A549 (cell line): ENCODE data around the gene ZNF146. TPM values are rescaled to one million over a fixed set of nuclear protein-coding genes. Genes with fewer than 3 reads are reported as not detected.

Source experiments
- ATAC-seq, 2 experiments: fragments of 200-7000 bp in 1 of 2; fragments of >200 bp in 1 of 2; cut with Nextera tagmentation in 1 of 2; cut with Tn5 transposase in 1 of 2; 3 replicates each; pipeline versions ENCODE4 v1.8.0 to v1.9.1; 2018 to 2020; ENCODE audit warnings: mild to moderate bottlenecking in 1 of 2, moderate library complexity in 1 of 2
- CTCF ChIA-PET: fragments of 300-600 bp; sonication (Branson Sonifier 250); formaldehyde crosslinking; extraction: SDS; loops from one replicate; lab custom pipeline; 2021; ENCODE audit warnings: antibody characterized with exemption, inconsistent platforms; lab: Yijun Ruan, JAX
- POLR2A ChIA-PET: fragments of 350-600 bp; formaldehyde crosslinking; extraction: SDS; loops from one replicate; lab custom pipeline; 2021; ENCODE audit warnings: antibody characterized with exemption, inconsistent platforms; lab: Yijun Ruan, JAX
- DNase-seq, 2 experiments: peaks; one replicate each; pipeline versions ENCODE4 v3.0.0 to v3.0.0-alpha.2; 2011 to 2016; ENCODE audit warnings: low read depth in 1 of 2, low spot score in 1 of 2
- FAIRE-seq: peaks from 2 replicates; lab custom pipeline; 2011; peaks lifted over from hg19 to GRCh38; lab: Jason Lieb, UNC
- H3K27ac ChIP-seq, 2 experiments: fragments of >200 bp; sonication (Bioruptor Twin); formaldehyde crosslinking; 3 replicates each; pipeline ENCODE4 v1.5.1; 2016 to 2017
- H3K4me1 ChIP-seq: fragments of >200 bp; sonication (Bioruptor Twin); formaldehyde crosslinking; 3 replicates; pipeline ENCODE4 v1.6.1; 2016
- H3K4me2 ChIP-seq: fragments of >200 bp; sonication (Bioruptor Twin); formaldehyde crosslinking; 3 replicates; pipeline ENCODE4 v1.6.1; 2016
- H3K4me3 ChIP-seq: fragments of >200 bp; sonication (Bioruptor Twin); formaldehyde crosslinking; 3 replicates; pipeline ENCODE4 v1.5.1; 2016
- H3K9me3 ChIP-seq: fragments of >200 bp; sonication (Bioruptor Twin); formaldehyde crosslinking; 3 replicates; pipeline ENCODE4 v1.6.1; 2016
- CEBPB ChIP-seq, 2 experiments: fragments of >200 bp in 1 of 2; sonication (Bioruptor Twin) in 1 of 2; formaldehyde crosslinking in 1 of 2; IDR thresholded peaks; 2 replicates each; pipeline ENCODE4 v1.6.1; 2012 to 2016
- CHD4 ChIP-seq: fragments of 200-600 bp; sonication (generic); IDR thresholded peaks from 2 replicates; pipeline ENCODE4 v1.6.1; 2016; ENCODE audit warnings: antibody characterized with exemption, mild to moderate bottlenecking, borderline replicate concordance
- CTCF ChIP-seq: fragments of >200 bp; sonication (Bioruptor Twin); formaldehyde crosslinking; IDR thresholded peaks from 3 replicates; pipeline ENCODE4 v1.5.1; 2016
- E2F6 ChIP-seq: IDR thresholded peaks from 2 replicates; pipeline ENCODE4 v1.6.1; 2012; ENCODE audit warnings: low read depth, borderline replicate concordance
- EHF ChIP-seq: fragments of 250-450 bp; sonication (Bioruptor Pico); IDR thresholded peaks from 2 replicates; pipeline ENCODE4 v1.5.0; 2020; ENCODE audit warnings: mild to moderate bottlenecking
- ELK1 ChIP-seq: fragments of 150-350 bp; IDR thresholded peaks from 2 replicates; pipeline ENCODE4 v1.6.1; 2014; ENCODE audit warnings: low read depth, mild to moderate bottlenecking, low read length
- EP300 ChIP-seq, 2 experiments: fragments of >200 bp; sonication (Bioruptor Twin); formaldehyde crosslinking; IDR thresholded peaks; 2 replicates in 1 of 2; 3 replicates in 1 of 2; pipeline ENCODE4 v1.6.1; 2016 to 2017
- FOSB ChIP-seq: fragments of 250-450 bp; sonication (Bioruptor Pico); IDR thresholded peaks from 2 replicates; pipeline ENCODE4 v1.5.0; 2020; ENCODE audit warnings: mild to moderate bottlenecking, moderate library complexity
- FOSL2 ChIP-seq, 2 experiments: fragments of 450-650 bp in 1 of 2; fragments of >200 bp in 1 of 2; sonication (Bioruptor Twin) in 1 of 2; formaldehyde crosslinking; IDR thresholded peaks; 2 replicates each; pipeline versions ENCODE4 v1.5.0 to v1.6.1; 2016 to 2020; ENCODE audit warnings: mild to moderate bottlenecking in 1 of 2, moderate library complexity in 1 of 2
- HEYL ChIP-seq: fragments of 250-450 bp; sonication (Bioruptor Pico); IDR thresholded peaks from 2 replicates; pipeline ENCODE4 v1.8.0; 2021; ENCODE audit warnings: mild to moderate bottlenecking, moderate library complexity
- JUNB ChIP-seq: fragments of >200 bp; sonication (Bioruptor Twin); formaldehyde crosslinking; IDR thresholded peaks from 2 replicates; pipeline ENCODE4 v1.6.1; 2016
- KDM5A ChIP-seq: fragments of 200-600 bp; sonication (generic); IDR thresholded peaks from 2 replicates; pipeline ENCODE4 v1.6.1; 2016; ENCODE audit warnings: antibody characterized with exemption, mild to moderate bottlenecking
- MAZ ChIP-seq: fragments of 150-350 bp; IDR thresholded peaks from 2 replicates; pipeline ENCODE4 v1.6.1; 2014; ENCODE audit warnings: antibody characterized with exemption, low read depth, low read length, borderline replicate concordance
- NPAS2 ChIP-seq: fragments of 250-450 bp; sonication (Bioruptor Pico); IDR thresholded peaks from 2 replicates; pipeline ENCODE4 v1.8.0; 2022; ENCODE audit warnings: mild to moderate bottlenecking, moderate library complexity, borderline replicate concordance
- RFX5 ChIP-seq: fragments of 450-650 bp; IDR thresholded peaks from 2 replicates; pipeline ENCODE4 v1.7.1; 2014; ENCODE audit warnings: antibody characterized with exemption, mild to moderate bottlenecking, moderate library complexity
- RNF2 ChIP-seq: fragments of 200-600 bp; sonication (generic); IDR thresholded peaks from 2 replicates; pipeline ENCODE4 v1.6.1; 2016; ENCODE audit warnings: low read depth, mild to moderate bottlenecking, antibody characterized with exemption, moderate library complexity, borderline replicate concordance
- SMC3 ChIP-seq: fragments of >200 bp; sonication (Bioruptor Twin); formaldehyde crosslinking; IDR thresholded peaks from 3 replicates; pipeline ENCODE4 v1.6.1; 2018; ENCODE audit warnings: inconsistent platforms
- TFCP2L1 ChIP-seq: fragments of 250-450 bp; sonication (Bioruptor Pico); IDR thresholded peaks from 2 replicates; pipeline ENCODE4 v1.5.0; 2021; ENCODE audit warnings: mild to moderate bottlenecking
- WGBS: methylation state at CpG from one replicate; pipeline ENCODE4 v1.1.6; 2017; ENCODE audit errors: missing lambda C conversion rate; 5-methylcytosine and 5-hydroxymethylcytosine counted together
- polyA plus RNA-seq, 4 experiments: library from polyadenylated mRNA; depleted of rRNA in 3 of 4; stranded (reverse); fragments of >200 nt; fragmentation: RNase III in 1 of 4; extraction: RNeasy Plus Mini Kit Qiagen cat#74134 plus additional on column Dnase treatment in 1 of 4; gene quantifications; 2 replicates in 3 of 4; 3 replicates in 1 of 4; pipeline ENCODE4 v1.2.3, GENCODE V29; 2011 to 2017
- TF ChIP-seq, protein P1 (sequence below): fragments of 450-650 bp; IDR thresholded peaks from 2 replicates; pipeline ENCODE4 v1.6.1; 2014; ENCODE audit warnings: antibody characterized with exemption
- TF ChIP-seq, protein P2 (sequence below): IDR thresholded peaks from 2 replicates; pipeline ENCODE4 v1.6.1; 2012

The ZNF146 gene
- polyA plus RNA-seq, 2 of the 4 experiments (the other 2 are of a cell fraction), result 157 to 362 TPM

DNA sequence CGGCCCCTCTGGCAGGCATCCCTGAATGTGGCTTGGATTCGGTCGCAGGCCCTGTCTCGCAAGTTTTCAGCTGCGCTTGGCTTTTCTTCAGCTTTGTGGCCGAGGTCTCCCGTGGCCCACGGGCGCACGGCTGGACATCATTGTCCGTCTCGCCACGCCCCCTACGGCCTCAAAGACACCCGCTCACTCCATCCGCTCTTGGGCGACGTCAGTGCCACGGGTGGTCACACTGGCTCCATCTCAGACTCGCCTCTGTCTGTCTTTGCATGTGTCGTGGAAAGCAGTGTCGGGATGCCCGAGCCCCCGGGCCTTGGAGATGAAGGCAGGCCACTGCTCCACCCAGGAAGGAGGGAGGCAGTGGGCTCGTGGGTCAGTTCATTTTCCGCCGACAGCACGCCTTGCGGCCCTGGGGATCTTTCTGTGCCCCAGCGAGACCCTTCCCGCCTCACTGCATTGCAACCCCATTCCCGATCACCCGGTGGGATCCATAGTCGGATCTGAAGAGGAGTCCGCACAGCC lies 51.0 kb downstream of the ZNF146 start:
- H3K4me1 ChIP-seq, result no peaks in the 10 kb centered on the region
- CTCF ChIA-PET, result no interaction called here
- FAIRE-seq (no peak), DNase-seq (no peak), ATAC-seq (no peak)
- H3K4me3 ChIP-seq, result no peak overlapping the region
- H3K27ac ChIP-seq, result no peak overlapping the region
- no peak overlapping the region for H3K4me2 ChIP-seq
- TF ChIP-seq FOSL2 (IDR thresholded peaks at IDR 0.05) (no peak), FOSL2 (CRISPR knock-in tag; IDR thresholded peaks at IDR 0.05) (no peak), SMC3 (no peak), CTCF (no peak), JUNB (no peak), FOSB (CRISPR knock-in tag) (no peak), MAZ (no peak), CEBPB (IDR thresholded peaks at IDR 0.05) (no peak), EP300 (IDR thresholded peaks at IDR 0.05) (no peak), CHD4 (no peak), RNF2 (no peak), E2F6 (no peak), KDM5A (no peak), TFCP2L1 (CRISPR knock-in tag) (no peak), ELK1 (no peak), EHF (CRISPR knock-in tag) (no peak), HEYL (CRISPR knock-in tag) (no peak), RFX5 (no peak)
- TF ChIP-seq, protein P1, sequence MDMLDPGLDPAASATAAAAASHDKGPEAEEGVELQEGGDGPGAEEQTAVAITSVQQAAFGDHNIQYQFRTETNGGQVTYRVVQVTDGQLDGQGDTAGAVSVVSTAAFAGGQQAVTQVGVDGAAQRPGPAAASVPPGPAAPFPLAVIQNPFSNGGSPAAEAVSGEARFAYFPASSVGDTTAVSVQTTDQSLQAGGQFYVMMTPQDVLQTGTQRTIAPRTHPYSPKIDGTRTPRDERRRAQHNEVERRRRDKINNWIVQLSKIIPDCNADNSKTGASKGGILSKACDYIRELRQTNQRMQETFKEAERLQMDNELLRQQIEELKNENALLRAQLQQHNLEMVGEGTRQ, result no peak
- 61% methylated on average over 35 of the region's 35 CpGs for WGBS
- H3K9me3 ChIP-seq, result peaks cover 37% of the 10 kb centered on the region
- POLR2A ChIA-PET, result no interaction called here

GRCh38 chr19:36266375-36266961 lies 51.6 kb downstream of the ZNF146 start:
- Histone ChIP-seq H3K9me3 (peaks cover 37% of the 10 kb centered on the region), H3K4me3 (no peak overlapping the region), H3K4me2 (no peak overlapping the region), H3K4me1 (no peaks in the 10 kb centered on the region), H3K27ac (no peak overlapping the region)
- DNase-seq, result no peak
- ChIA-PET POLR2A (no interaction called here), CTCF (no interaction called here)
- no peak for ATAC-seq
- no peak for TF ChIP-seq E2F6
- TF ChIP-seq, protein P2, sequence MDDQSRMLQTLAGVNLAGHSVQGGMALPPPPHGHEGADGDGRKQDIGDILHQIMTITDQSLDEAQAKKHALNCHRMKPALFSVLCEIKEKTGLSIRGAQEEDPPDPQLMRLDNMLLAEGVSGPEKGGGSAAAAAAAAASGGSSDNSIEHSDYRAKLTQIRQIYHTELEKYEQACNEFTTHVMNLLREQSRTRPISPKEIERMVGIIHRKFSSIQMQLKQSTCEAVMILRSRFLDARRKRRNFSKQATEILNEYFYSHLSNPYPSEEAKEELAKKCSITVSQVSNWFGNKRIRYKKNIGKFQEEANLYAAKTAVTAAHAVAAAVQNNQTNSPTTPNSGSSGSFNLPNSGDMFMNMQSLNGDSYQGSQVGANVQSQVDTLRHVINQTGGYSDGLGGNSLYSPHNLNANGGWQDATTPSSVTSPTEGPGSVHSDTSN, result no peak
- no peak for TF ChIP-seq CEBPB (IDR thresholded peaks at IDR 0.05)
- no peak for TF ChIP-seq NPAS2 (CRISPR knock-in tag)
- WGBS, result 77% methylated on average over 50 of the region's 50 CpGs
- no peak for FAIRE-seq
